Progenitor cell of endocrine pancreas (in vitro differentiated cells): ENCODE measurements around the gene CDH4. TPM values are rescaled to one million over a fixed set of nuclear protein-coding genes. Genes with fewer than 3 reads are reported as not detected.

Experiments
- DNase-seq: peaks from one replicate; pipeline ENCODE4 v3.0.0; 2021; ENCODE audit warnings: low spot score; ENCODE audit not compliant: unreplicated experiment
- H3K27ac Mint-ChIP-seq: 2 replicates; pipeline ENCODE4 v1.8.0; 2021; ENCODE audit warnings: mild to moderate bottlenecking, moderate library complexity, mixed read lengths
- H3K27me3 Mint-ChIP-seq: 2 replicates; pipeline ENCODE4 v1.8.0; 2021; ENCODE audit warnings: mixed read lengths
- H3K36me3 Mint-ChIP-seq: 2 replicates; pipeline ENCODE4 v1.8.0; 2022; ENCODE audit warnings: mixed read lengths; ENCODE audit not compliant: insufficient read depth
- H3K4me1 Mint-ChIP-seq: 2 replicates; pipeline ENCODE4 v1.8.0; 2021; ENCODE audit warnings: low read depth, mixed read lengths
- H3K4me3 Mint-ChIP-seq: 2 replicates; pipeline ENCODE4 v1.8.0; 2021; ENCODE audit warnings: low read depth, mild to moderate bottlenecking, moderate library complexity, mixed read lengths
- H3K9me3 Mint-ChIP-seq: 2 replicates; pipeline ENCODE4 v1.8.0; 2021; ENCODE audit warnings: low read depth, mixed read lengths
- total RNA-seq: library from RNA; stranded (reverse); gene quantifications from 2 replicates; pipeline ENCODE4 v1.2.1, GENCODE V29; 2021
- TF ChIP-seq, protein P1 (sequence below): fragments of 200-600 bp; sonication (generic); IDR thresholded peaks from one replicate; pipeline ENCODE4 v1.5.0; 2021; ENCODE audit warnings: antibody characterized with exemption, mild to moderate bottlenecking; ENCODE audit not compliant: unreplicated experiment

CDH4 gene
- total RNA-seq, 1 donor from 2014 or later = 0.43 TPM

DNA sequence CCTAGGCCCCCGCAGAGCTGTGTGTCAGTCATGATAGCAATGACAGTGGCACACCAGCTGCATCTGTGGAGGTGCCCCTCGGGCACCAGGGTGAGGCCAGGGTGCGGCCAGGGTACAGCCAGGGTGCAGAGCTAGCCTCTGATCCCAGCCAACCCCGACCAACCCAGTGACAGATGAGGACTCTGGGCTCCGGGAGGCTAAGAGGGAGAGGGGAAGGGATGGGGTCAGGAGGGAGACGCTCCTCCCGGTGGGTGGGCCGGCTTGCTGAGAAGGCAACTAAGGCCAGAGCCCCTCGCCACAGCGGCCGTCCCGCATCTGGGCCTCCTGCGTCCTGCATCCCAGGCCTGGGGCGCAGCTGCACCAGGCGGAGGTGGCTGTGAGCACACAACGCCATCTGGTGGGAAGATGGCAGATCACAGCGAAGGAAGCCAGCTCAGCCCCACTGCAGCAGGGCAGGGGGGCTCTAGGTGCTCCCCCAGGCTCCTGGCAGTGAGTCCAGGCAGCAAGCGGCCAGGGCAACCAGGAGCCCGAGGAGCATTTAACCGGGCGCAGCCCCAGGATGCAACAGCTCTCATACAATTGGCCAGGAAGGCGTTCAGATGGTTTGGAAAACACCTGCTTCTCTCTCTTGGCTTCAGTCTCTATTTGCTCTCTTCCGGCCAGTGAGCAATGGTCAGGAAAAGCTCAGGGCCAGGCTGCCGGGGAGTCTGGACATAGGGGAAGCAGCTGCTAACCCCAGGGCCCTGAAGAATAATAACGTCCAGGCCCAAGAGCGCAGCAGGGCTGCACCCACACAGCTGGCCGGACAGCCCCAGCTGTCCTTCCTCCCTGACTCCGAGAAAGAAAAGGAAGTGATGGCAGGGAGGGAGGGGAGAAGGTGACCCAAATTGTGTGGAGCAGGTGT is 644.2 kb downstream of the CDH4 start:
- peaks cover 15% of the 10 kb centered on the region for H3K27me3 Mint-ChIP-seq
- TF ChIP-seq, protein P1, sequence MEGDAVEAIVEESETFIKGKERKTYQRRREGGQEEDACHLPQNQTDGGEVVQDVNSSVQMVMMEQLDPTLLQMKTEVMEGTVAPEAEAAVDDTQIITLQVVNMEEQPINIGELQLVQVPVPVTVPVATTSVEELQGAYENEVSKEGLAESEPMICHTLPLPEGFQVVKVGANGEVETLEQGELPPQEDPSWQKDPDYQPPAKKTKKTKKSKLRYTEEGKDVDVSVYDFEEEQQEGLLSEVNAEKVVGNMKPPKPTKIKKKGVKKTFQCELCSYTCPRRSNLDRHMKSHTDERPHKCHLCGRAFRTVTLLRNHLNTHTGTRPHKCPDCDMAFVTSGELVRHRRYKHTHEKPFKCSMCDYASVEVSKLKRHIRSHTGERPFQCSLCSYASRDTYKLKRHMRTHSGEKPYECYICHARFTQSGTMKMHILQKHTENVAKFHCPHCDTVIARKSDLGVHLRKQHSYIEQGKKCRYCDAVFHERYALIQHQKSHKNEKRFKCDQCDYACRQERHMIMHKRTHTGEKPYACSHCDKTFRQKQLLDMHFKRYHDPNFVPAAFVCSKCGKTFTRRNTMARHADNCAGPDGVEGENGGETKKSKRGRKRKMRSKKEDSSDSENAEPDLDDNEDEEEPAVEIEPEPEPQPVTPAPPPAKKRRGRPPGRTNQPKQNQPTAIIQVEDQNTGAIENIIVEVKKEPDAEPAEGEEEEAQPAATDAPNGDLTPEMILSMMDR = peak; percentile 80
- H3K36me3 Mint-ChIP-seq = no peaks in the 10 kb centered on the region
- H3K4me1 Mint-ChIP-seq = peaks cover 3% of the 10 kb centered on the region
- H3K4me3 Mint-ChIP-seq = no peak overlapping the region
- H3K27ac Mint-ChIP-seq = no peak overlapping the region
- DNase-seq = peak; percentile 49
- peaks cover 3% of the 10 kb centered on the region for H3K9me3 Mint-ChIP-seq

DNA sequence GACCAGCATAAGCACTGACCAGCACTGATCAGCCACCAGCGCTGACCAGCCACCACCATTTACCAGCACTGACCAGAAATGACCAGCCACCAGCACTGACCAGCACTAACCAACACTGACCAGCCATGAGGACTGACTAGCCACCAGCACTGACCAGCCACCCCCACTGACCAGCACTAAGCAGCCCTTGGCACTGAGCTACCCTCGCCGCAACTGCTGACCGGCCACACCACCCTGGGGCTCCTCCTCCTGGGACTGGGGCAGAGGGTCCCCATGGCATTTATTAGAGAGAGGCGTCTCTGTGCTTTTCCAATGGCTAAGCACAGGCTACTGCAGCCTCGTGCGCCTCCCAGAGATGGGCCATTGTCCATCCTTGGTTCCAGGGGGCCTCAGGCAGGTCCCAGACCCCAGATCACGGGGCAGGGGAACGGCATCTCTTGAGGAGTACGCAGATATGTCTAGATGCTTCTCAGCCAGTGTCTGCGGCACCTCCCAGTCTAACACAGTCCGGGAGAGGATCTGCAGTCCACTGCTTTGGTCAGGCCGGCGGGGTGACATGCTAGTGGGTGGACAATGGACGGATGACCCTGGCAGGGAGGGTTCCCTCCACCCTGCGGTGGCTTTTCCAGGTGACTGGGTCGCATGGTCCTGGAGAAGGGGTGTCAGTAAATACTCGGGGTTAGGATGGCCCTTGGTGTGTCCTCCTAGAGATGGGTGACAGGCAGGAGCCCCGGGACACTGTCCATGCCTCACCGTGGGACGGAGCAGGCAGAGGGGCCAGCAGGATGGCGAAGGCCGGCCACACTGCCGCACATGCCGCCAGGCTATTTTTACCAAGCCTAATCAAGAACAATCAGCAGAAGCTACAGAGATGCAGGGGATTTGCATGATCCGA is 645.6 kb downstream of the CDH4 start:
- H3K36me3 Mint-ChIP-seq = no peaks in the 10 kb centered on the region
- DNase-seq = no peak
- no peak overlapping the region for H3K27ac Mint-ChIP-seq
- no peaks in the 10 kb centered on the region for H3K9me3 Mint-ChIP-seq
- H3K27me3 Mint-ChIP-seq = peaks cover 12% of the 10 kb centered on the region
- peaks cover 9% of the 10 kb centered on the region for H3K4me1 Mint-ChIP-seq
- TF ChIP-seq, protein P1 = no peak
- no peak overlapping the region for H3K4me3 Mint-ChIP-seq

DNA sequence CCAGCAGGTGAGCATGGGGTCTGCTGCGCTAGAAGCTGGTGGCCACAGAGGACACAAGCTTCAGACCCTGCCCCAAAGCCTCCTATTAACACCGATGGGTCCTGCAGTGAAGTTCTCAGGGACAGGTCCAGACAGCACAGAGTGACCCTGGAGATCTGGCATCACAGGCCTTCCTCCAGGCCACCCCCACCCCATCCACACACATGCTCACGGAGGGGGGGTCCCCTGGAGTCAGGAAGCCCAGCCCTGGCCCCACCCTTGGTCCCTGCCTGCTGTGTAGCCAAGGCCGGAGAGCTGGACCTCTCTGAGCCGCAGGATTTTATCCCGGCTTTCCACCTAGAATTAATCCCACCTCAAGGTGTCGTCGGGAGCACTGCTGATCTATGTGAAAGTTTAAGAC is 646.3 kb downstream of the CDH4 start:
- no peak for DNase-seq
- TF ChIP-seq, protein P1 = no peak
- H3K9me3 Mint-ChIP-seq = no peaks in the 10 kb centered on the region
- H3K27ac Mint-ChIP-seq = no peak overlapping the region
- peaks cover 12% of the 10 kb centered on the region for H3K27me3 Mint-ChIP-seq
- peaks cover 9% of the 10 kb centered on the region for H3K4me1 Mint-ChIP-seq
- H3K4me3 Mint-ChIP-seq = no peak overlapping the region
- no peaks in the 10 kb centered on the region for H3K36me3 Mint-ChIP-seq

DNA sequence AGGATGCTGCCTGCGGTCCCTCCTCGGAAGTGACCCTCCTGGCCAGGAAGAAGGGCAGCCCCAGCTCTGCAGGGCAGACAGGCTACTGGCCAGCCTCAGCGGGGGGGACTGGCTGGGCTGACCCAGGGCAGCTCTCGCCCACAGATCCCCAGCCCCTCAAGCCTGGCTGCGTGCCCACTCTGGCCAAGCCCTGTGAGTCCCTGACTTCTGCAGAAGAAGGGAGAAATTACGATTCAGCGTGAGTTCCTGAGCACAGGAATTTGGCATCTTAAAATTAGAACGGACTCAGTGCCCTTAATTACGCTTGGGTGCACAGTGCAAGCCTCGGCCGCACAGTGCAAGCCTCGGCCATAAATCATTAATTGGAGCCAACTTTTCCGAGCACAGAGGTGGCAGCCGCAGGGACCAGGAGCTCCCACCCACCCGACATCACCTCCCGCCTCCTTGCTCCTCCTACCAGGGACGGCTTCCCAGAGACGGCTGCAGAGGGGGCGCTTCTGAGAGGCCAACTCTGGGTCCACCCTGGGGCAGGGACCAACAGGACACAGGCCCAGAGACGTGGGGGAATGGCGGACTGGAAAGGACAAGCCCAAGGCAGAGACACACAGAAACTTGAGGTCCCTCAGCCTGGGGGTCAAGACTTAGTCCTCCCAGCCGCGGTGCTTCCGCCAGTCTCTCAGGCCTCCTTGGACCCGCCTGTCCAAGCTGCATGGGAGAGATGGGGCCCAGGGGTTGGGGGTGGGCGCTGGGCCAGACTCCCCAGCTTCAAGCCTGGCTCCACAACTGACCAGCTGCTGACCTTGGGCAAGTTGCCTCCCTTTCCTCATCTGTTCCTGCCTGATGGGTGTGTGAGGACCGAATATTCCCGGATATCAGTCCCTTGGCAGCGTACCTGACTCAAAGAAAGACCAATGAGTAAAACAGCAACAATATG is 648.2 kb downstream of the CDH4 start:
- H3K36me3 Mint-ChIP-seq = no peaks in the 10 kb centered on the region
- no peak for DNase-seq
- no peak overlapping the region for H3K27ac Mint-ChIP-seq
- H3K27me3 Mint-ChIP-seq = no peaks in the 10 kb centered on the region
- TF ChIP-seq, protein P1 = no peak
- H3K4me3 Mint-ChIP-seq = no peak overlapping the region
- peaks cover 9% of the 10 kb centered on the region for H3K4me1 Mint-ChIP-seq
- H3K9me3 Mint-ChIP-seq = no peaks in the 10 kb centered on the region
